Hepatocyte (in vitro differentiated cells): ENCODE data around the gene ALPK3. TPM values are rescaled to one million over a fixed set of nuclear protein-coding genes. Genes with fewer than 3 reads are reported as not detected.

ENCODE experiments used
- DNase-seq: peaks from one replicate; pipeline ENCODE4 v3.0.0-alpha.2; 2016; ENCODE audit warnings: low spot score
- H2AFZ ChIP-seq: fragments of 200-600 bp; sonication (generic); 2 replicates; pipeline ENCODE4 v1.6.0; 2016; ENCODE audit warnings: antibody characterized with exemption, mild to moderate bottlenecking
- H3K27ac ChIP-seq: fragments of 200-600 bp; sonication (generic); 2 replicates; pipeline ENCODE4 v1.5.1; 2016; ENCODE audit warnings: mild to moderate bottlenecking
- H3K27me3 ChIP-seq: fragments of 200-600 bp; sonication (generic); 2 replicates; pipeline ENCODE4 v1.6.1; 2016
- H3K36me3 ChIP-seq: fragments of 200-600 bp; sonication (generic); replicated peaks from 2 replicates; pipeline ENCODE4 v1.5.1; 2016; ENCODE audit warnings: low read depth; ENCODE audit not compliant: insufficient read depth
- H3K4me1 ChIP-seq: fragments of 200-600 bp; sonication (generic); 2 replicates; pipeline ENCODE4 v1.5.1; 2016; ENCODE audit warnings: mild to moderate bottlenecking, moderate library complexity; ENCODE audit not compliant: insufficient read depth
- H3K4me2 ChIP-seq: fragments of 200-600 bp; sonication (generic); 2 replicates; pipeline ENCODE4 v1.6.0; 2016
- H3K4me3 ChIP-seq: fragments of 200-600 bp; sonication (generic); 2 replicates; pipeline ENCODE4 v1.5.1; 2016; ENCODE audit warnings: mild to moderate bottlenecking
- H3K79me2 ChIP-seq: fragments of 200-600 bp; sonication (generic); 2 replicates; pipeline ENCODE4 v1.6.0; 2017; ENCODE audit warnings: mild to moderate bottlenecking
- H3K9me2 ChIP-seq: fragments of 200-600 bp; sonication (generic); replicated peaks from 2 replicates; pipeline ENCODE4 v1.6.0; 2017; ENCODE audit warnings: mild to moderate bottlenecking; ENCODE audit not compliant: insufficient read depth
- H3K9me3 ChIP-seq: fragments of 200-600 bp; sonication (generic); 2 replicates; pipeline ENCODE4 v1.5.1; 2016; ENCODE audit warnings: low read depth, mild to moderate bottlenecking
- H4K20me1 ChIP-seq: fragments of 200-600 bp; sonication (generic); 2 replicates; pipeline ENCODE4 v1.6.0; 2016; ENCODE audit warnings: mild to moderate bottlenecking; ENCODE audit not compliant: insufficient read depth, poor library complexity, severe bottlenecking
- CTCF ChIP-seq: fragments of 200-600 bp; sonication (generic); IDR thresholded peaks from 2 replicates; pipeline ENCODE4 v1.5.1; 2016; ENCODE audit warnings: antibody characterized with exemption, mild to moderate bottlenecking; ENCODE audit not compliant: poor library complexity
- EZH2 ChIP-seq: fragments of 200-600 bp; sonication (generic); IDR thresholded peaks from 2 replicates; pipeline ENCODE4 v1.6.1; 2016; ENCODE audit warnings: antibody characterized with exemption, mild to moderate bottlenecking, borderline replicate concordance
- EZH2phosphoT487 ChIP-seq: fragments of 200-600 bp; sonication (generic); IDR thresholded peaks from one replicate; pipeline ENCODE4 v1.6.1; 2018; ENCODE audit warnings: antibody characterized with exemption, mild to moderate bottlenecking, low read depth, moderate library complexity; ENCODE audit not compliant: unreplicated experiment, severe bottlenecking
- WGBS: methylation state at CpG from one replicate; pipeline ENCODE4 v1.1.6; 2016; ENCODE audit warnings: low lambda C conversion rate; ENCODE audit errors: missing lambda C conversion rate; 5-methylcytosine and 5-hydroxymethylcytosine counted together
- polyA plus RNA-seq: library from polyadenylated mRNA; unstranded; fragments of >200 nt; fragmentation: Nextera tagmentation; extraction: Ambion mirVana; gene quantifications from 2 replicates; pipeline ENCODE4 v1.2.1, GENCODE V29; 2016
- total RNA-seq: library from RNA; depleted of rRNA; stranded (reverse); fragments of >200 nt; gene quantifications from 2 replicates; pipeline ENCODE4 v1.2.3, GENCODE V29; 2014

Gene ALPK3
- total and polyA plus RNA-seq, 2 experiments from 2014 or later = 7.1 to 25.3 TPM

- H3K36me3 ChIP-seq = no peaks in the 10 kb centered on the region
- WGBS = 97% methylated on average over 20 of the region's 21 CpGs
- TF ChIP-seq CTCF = no peak
- no peak for TF ChIP-seq EZH2phosphoT487
- no peak for TF ChIP-seq EZH2
Observed at GRCh38 chr15:84798436-84798946, 18.7 kb upstream of the ALPK3 start.

GRCh38 chr15:84799511-84800187, 17.5 kb upstream of the ALPK3 start:
- Histone ChIP-seq H3K4me1 (no peaks in the 10 kb centered on the region), H3K4me2 (no peak overlapping the region), H3K9me3 (no peaks in the 10 kb centered on the region), H3K4me3 (no peak overlapping the region), H3K36me3 (no peaks in the 10 kb centered on the region), H4K20me1 (peaks cover 3% of the 10 kb centered on the region), H2AFZ (no peak overlapping the region), H3K27ac (no peak overlapping the region), H3K9me2 (no peaks in the 10 kb centered on the region), H3K79me2 (peaks cover 20% of the 10 kb centered on the region), H3K27me3 (no peaks in the 10 kb centered on the region)
- no peak for TF ChIP-seq CTCF
- TF ChIP-seq EZH2phosphoT487 = no peak
- no peak for TF ChIP-seq EZH2
- DNase-seq = peak; percentile 34
- 95% methylated on average over 10 of the region's 10 CpGs for WGBS

More at GRCh38 chr15:84798436-84798946, 18.7 kb upstream of the ALPK3 start:
- Histone ChIP-seq H3K4me1 (no peaks in the 10 kb centered on the region), H3K9me3 (no peaks in the 10 kb centered on the region), H3K4me2 (no peak overlapping the region), H3K27me3 (no peaks in the 10 kb centered on the region), H3K79me2 (peaks cover 29% of the 10 kb centered on the region), H2AFZ (no peak overlapping the region), H3K27ac (no peak overlapping the region), H4K20me1 (peaks cover 5% of the 10 kb centered on the region), H3K9me2 (no peaks in the 10 kb centered on the region), H3K4me3 (no peak overlapping the region)
- no peak for DNase-seq

- no peaks in the 10 kb centered on the region for H3K4me1 ChIP-seq
- TF ChIP-seq CTCF (no peak), EZH2 (no peak), EZH2phosphoT487 (no peak)
- H4K20me1 ChIP-seq = peaks cover 3% of the 10 kb centered on the region
- no peaks in the 10 kb centered on the region for H3K27me3 ChIP-seq
- WGBS = 89% methylated on average over 3 of the region's 3 CpGs
- DNase-seq = no peak
- no peaks in the 10 kb centered on the region for H3K9me2 ChIP-seq
- H3K27ac ChIP-seq = no peak overlapping the region
- H3K36me3 ChIP-seq = no peaks in the 10 kb centered on the region
- H3K9me3 ChIP-seq = no peaks in the 10 kb centered on the region
- peaks cover 15% of the 10 kb centered on the region for H3K79me2 ChIP-seq
- no peak overlapping the region for H2AFZ ChIP-seq
- no peak overlapping the region for H3K4me3 ChIP-seq
- H3K4me2 ChIP-seq = no peak overlapping the region
Observed at GRCh38 chr15:84800365-84800806, 16.8 kb upstream of the ALPK3 start.
